Kidney epithelial cell (primary cell): ENCODE data around the gene GON4L. TPM values are rescaled to one million over a fixed set of nuclear protein-coding genes. Genes with fewer than 3 reads are reported as not detected.
A peak's percentile ranks its signal among the peaks of the same experiment; 100 is the strongest.

Experiments used
- DNase-seq: peaks from one replicate; pipeline ENCODE4 v3.0.0-alpha.2; 2010; ENCODE audit warnings: low read depth
- H3K27me3 ChIP-seq: 2 replicates; pipeline ENCODE4 v1.6.0; 2011; ENCODE audit warnings: low read length; ENCODE audit not compliant: control insufficient read depth, insufficient read depth
- H3K36me3 ChIP-seq: 2 replicates; pipeline ENCODE4 v1.5.1; 2011; ENCODE audit warnings: low read length; ENCODE audit not compliant: control insufficient read depth, insufficient read depth
- H3K4me3 ChIP-seq: 2 replicates; pipeline ENCODE4 v1.5.1; 2011; ENCODE audit warnings: low read depth, mild to moderate bottlenecking, control low read depth, low read length
- CTCF ChIP-seq: IDR thresholded peaks from 2 replicates; pipeline ENCODE4 v1.5.1; 2011; ENCODE audit warnings: mild to moderate bottlenecking, moderate library complexity, low read length, control low read depth, inconsistent platforms; ENCODE audit not compliant: insufficient read depth, poor library complexity, severe bottlenecking
- total RNA-seq: library from RNA; depleted of rRNA; stranded (reverse); fragments of >200 nt; gene quantifications from 2 replicates; pipeline ENCODE4 v1.2.3, GENCODE V29; 2015

The GON4L gene, protein sequence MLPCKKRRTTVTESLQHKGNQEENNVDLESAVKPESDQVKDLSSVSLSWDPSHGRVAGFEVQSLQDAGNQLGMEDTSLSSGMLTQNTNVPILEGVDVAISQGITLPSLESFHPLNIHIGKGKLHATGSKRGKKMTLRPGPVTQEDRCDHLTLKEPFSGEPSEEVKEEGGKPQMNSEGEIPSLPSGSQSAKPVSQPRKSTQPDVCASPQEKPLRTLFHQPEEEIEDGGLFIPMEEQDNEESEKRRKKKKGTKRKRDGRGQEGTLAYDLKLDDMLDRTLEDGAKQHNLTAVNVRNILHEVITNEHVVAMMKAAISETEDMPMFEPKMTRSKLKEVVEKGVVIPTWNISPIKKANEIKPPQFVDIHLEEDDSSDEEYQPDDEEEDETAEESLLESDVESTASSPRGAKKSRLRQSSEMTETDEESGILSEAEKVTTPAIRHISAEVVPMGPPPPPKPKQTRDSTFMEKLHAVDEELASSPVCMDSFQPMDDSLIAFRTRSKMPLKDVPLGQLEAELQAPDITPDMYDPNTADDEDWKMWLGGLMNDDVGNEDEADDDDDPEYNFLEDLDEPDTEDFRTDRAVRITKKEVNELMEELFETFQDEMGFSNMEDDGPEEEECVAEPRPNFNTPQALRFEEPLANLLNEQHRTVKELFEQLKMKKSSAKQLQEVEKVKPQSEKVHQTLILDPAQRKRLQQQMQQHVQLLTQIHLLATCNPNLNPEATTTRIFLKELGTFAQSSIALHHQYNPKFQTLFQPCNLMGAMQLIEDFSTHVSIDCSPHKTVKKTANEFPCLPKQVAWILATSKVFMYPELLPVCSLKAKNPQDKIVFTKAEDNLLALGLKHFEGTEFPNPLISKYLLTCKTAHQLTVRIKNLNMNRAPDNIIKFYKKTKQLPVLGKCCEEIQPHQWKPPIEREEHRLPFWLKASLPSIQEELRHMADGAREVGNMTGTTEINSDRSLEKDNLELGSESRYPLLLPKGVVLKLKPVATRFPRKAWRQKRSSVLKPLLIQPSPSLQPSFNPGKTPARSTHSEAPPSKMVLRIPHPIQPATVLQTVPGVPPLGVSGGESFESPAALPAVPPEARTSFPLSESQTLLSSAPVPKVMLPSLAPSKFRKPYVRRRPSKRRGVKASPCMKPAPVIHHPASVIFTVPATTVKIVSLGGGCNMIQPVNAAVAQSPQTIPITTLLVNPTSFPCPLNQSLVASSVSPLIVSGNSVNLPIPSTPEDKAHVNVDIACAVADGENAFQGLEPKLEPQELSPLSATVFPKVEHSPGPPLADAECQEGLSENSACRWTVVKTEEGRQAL (N-terminal part only)
- 25.3 and 27.7 TPM in 2 replicates for total RNA-seq

GRCh38 chr1:155856975-155857930 is at the start of gene GON4L:
Gene GON4L, minus strand, starts transcription at chr1:155857214. Its CDS starts 3,434 bp downstream, at chr1:155853780.
- TF ChIP-seq CTCF = no peak
- no peak for DNase-seq
- Histone ChIP-seq H3K36me3 (peaks cover 1% of the 10 kb centered on the region), H3K27me3 (no peaks in the 10 kb centered on the region), H3K4me3 (peak within 1 kb of the TSS; percentile 93)

DNA sequence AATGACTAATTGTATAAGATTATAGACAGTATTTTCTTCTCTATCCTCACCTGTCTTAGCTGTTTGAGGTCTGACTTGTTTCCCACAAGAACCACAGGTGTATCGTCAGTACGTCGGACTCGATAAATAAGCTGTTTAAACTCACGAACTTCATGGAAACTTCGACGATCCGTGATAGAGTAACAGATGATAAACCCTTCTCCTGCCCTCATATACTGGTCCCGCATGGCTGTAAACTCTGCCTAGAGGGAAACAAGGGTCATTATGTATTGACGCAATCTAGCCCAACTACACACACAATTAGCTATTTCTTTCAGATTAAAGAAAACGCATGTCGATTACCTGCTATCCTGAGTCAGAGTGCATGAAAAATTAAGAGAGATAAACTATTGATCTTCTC is 47.2 kb upstream of the GON4L start:
- Histone ChIP-seq H3K36me3 (peaks cover 3% of the 10 kb centered on the region), H3K4me3 (no peak overlapping the region), H3K27me3 (no peaks in the 10 kb centered on the region)
- no peak for TF ChIP-seq CTCF
- no peak for DNase-seq

DNA sequence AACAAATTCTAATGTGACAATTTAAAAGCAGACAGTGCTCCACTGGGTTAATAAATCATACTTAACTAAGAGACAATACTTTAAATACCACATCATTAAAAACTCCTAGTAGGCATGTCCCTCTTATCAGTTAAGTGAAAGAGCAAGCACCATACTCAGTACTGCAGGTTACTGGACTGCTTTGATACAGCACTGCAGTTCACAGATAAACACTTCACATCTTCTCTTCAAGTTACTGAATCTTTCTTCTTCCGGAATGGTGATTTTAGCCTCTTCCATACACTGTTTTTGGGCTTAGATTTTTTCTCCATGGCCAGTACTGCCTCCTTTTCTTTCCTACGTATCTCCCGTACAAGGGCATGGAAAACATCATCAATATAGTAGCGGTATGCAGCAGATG is 43.1 kb upstream of the GON4L start:
- TF ChIP-seq CTCF = no peak
- Histone ChIP-seq H3K27me3 (no peaks in the 10 kb centered on the region), H3K4me3 (no peak overlapping the region), H3K36me3 (peaks cover 3% of the 10 kb centered on the region)
- DNase-seq = no peak

DNA sequence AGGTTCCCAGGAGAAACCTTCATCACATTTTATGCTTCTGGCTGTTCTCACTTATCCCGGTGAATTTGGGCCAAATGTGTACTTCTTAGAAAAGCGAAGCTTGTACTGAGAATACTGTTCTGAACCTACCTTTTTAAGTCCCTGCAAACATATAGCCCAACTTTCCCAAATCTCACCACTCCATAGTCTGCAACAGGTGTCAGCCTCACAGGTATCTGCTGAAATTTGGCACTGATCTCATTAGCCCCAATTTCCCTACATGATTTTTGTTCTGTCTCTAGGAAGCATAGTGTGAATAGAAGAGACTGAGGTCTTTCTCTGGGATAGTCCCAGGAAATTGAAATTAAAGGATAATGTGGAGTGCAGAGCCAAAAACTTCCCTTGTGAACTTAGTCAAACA is 42.7 kb upstream of the GON4L start:
- H3K4me3 ChIP-seq = no peak overlapping the region
- peaks cover 3% of the 10 kb centered on the region for H3K36me3 ChIP-seq
- no peak for DNase-seq
- no peaks in the 10 kb centered on the region for H3K27me3 ChIP-seq
- no peak for TF ChIP-seq CTCF

GRCh38 chr1:155898888-155899287 is 41.9 kb upstream of the GON4L start:
- no peak overlapping the region for H3K4me3 ChIP-seq
- no peak for DNase-seq
- peaks cover 2% of the 10 kb centered on the region for H3K36me3 ChIP-seq
- TF ChIP-seq CTCF = no peak
- no peaks in the 10 kb centered on the region for H3K27me3 ChIP-seq
